SU-DHL-6 (cell line): ENCODE results near the gene KCNA4.

Experiments
- EZH2phosphoT487 ChIP-seq: fragments of 200-600 bp; sonication (generic), shearing (Covaris generic); conservative IDR thresholded peaks from 2 replicates; pipeline ENCODE4 v1.6.1; 2018; ENCODE audit warnings: mild to moderate bottlenecking, antibody characterized with exemption, low read length, moderate library complexity, mixed read lengths
- TF ChIP-seq, protein P1 (sequence below): fragments of 200-600 bp; sonication (generic); IDR thresholded peaks from one replicate; pipeline ENCODE4 v1.5.1; 2017; ENCODE audit warnings: antibody characterized with exemption, mild to moderate bottlenecking, low read length, moderate library complexity; ENCODE audit not compliant: insufficient read depth, poor library complexity, severe bottlenecking

GRCh38 chr11:30000986-30001750, 15.7 kb downstream of the KCNA4 start:
- TF ChIP-seq, protein P1, sequence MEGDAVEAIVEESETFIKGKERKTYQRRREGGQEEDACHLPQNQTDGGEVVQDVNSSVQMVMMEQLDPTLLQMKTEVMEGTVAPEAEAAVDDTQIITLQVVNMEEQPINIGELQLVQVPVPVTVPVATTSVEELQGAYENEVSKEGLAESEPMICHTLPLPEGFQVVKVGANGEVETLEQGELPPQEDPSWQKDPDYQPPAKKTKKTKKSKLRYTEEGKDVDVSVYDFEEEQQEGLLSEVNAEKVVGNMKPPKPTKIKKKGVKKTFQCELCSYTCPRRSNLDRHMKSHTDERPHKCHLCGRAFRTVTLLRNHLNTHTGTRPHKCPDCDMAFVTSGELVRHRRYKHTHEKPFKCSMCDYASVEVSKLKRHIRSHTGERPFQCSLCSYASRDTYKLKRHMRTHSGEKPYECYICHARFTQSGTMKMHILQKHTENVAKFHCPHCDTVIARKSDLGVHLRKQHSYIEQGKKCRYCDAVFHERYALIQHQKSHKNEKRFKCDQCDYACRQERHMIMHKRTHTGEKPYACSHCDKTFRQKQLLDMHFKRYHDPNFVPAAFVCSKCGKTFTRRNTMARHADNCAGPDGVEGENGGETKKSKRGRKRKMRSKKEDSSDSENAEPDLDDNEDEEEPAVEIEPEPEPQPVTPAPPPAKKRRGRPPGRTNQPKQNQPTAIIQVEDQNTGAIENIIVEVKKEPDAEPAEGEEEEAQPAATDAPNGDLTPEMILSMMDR, result no peak
- no peak for TF ChIP-seq EZH2phosphoT487
